Cardiac fibroblast (primary cell): ENCODE data around the gene PIGBOS1.
"Not testable (repeated sequence)": the region's sequence is repeated elsewhere in the genome, so short reads cannot be mapped to it uniquely, and the experiment has no call there.

ENCODE experiments used
- DNase-seq, 2 donors: peaks; one replicate each; pipeline versions ENCODE4 v3.0.0 to v3.0.0-alpha.2; 2010; ENCODE audit warnings: low read depth in 2 of 2
- H3K4me3 ChIP-seq, 2 donors: replicated peaks in 1 of 2; 1 replicate in 1 of 2; 2 replicates in 1 of 2; pipeline ENCODE4 v1.5.1; 2011; ENCODE audit warnings: low read depth in 2 of 2, low read length in 2 of 2, mild to moderate bottlenecking in 2 of 2, moderate library complexity in 1 of 2
- CTCF ChIP-seq: IDR thresholded peaks from one replicate; pipeline ENCODE4 v1.5.1; 2011; ENCODE audit warnings: low read depth, mild to moderate bottlenecking, low read length, inconsistent platforms

The PIGBOS1 gene

GRCh38 chr15:55319537-55320237 is 764 bp upstream of the PIGBOS1 start:
- no peak for TF ChIP-seq CTCF
- H3K4me3 ChIP-seq, result peak overlapping the region; percentile 79 to 93
- DNase-seq, result peak; percentile 26 to 41

- not testable (repeated sequence) for H3K4me3 ChIP-seq, DNase-seq
Observed at GRCh38 chr15:55302801-55303200, 16.1 kb downstream of the PIGBOS1 start.

- no peak for DNase-seq
- H3K4me3 ChIP-seq, result no peak overlapping the region
- no peak for TF ChIP-seq CTCF
Observed at GRCh38 chr15:55297315-55297714, 21.6 kb downstream of the PIGBOS1 start.

- peak; percentile 88 to 89 for DNase-seq
- TF ChIP-seq CTCF, result peak; percentile 96
- peak overlapping the region; percentile 72 to 87 for H3K4me3 ChIP-seq
Observed at GRCh38 chr15:55290528-55291057, 28.3 kb downstream of the PIGBOS1 start.

GRCh38 chr15:55289746-55290527 is 29.0 kb downstream of the PIGBOS1 start, which contains the start of gene RAB27A:
Gene RAB27A, minus strand, starts transcription at chr15:55289813. Its CDS starts 54,879 bp downstream, at chr15:55234934.
- no peak for TF ChIP-seq CTCF
- peak; percentile 82 to 86 for DNase-seq
- peak within 1 kb of the TSS; percentile 72 to 87 for H3K4me3 ChIP-seq

DNA sequence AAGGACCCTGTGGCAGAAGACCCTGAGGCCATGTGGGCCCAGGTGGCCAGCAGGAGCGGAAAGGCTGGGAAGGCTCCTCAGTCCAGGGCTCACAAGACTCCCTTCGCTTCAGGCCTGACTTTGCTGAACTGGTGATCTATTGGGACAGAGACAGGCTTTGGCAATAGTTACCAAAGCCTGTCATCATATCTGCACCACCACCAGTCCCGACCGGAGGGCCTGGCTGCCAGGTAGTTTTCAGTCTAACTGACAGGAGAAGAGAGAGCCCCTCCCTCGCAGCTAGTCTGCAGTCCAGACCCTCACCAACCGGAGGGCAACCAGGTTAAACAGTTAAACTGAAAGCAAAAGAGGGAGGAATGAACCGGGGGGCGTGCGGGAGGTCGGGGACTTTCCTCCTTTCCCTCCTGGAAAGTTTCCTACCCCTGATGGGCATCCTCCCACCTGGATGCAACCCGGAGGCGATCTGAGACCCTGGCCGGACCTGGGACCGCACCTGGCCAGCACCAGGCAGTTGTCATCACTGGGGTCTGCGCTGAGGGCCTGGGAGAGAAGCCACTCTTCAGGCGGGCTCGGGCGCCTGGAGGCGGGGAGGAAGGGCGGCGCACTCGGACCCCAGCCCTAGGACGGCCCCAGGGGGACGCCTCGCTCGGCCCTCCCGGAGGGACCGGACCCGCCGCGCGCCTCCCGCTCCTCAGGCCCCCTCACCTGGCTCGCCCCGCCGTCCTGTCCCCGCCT is 29.7 kb downstream of the PIGBOS1 start:
- H3K4me3 ChIP-seq, result peak overlapping the region; percentile 72 to 87
- peak; percentile 59 to 62 for DNase-seq
- no peak for TF ChIP-seq CTCF
